Colonic mucosa (tissue), 4 donors: ENCODE results near the gene PRMT1. TPM values are rescaled to one million over a fixed set of nuclear protein-coding genes. Genes with fewer than 3 reads are reported as not detected.

Experiments used
- DNase-seq: peaks from one replicate; pipeline ENCODE4 v3.0.0-alpha.2; 2020
- H3K27ac ChIP-seq: fragments of 200-600 bp; one replicate; pipeline ENCODE4 v1.8.0; 2021
- H3K27me3 ChIP-seq: fragments of 200-600 bp; one replicate; pipeline ENCODE4 v1.8.0; 2021
- H3K36me3 ChIP-seq: fragments of 200-600 bp; one replicate; pipeline ENCODE4 v1.8.0; 2021
- H3K4me1 ChIP-seq: fragments of 200-600 bp; one replicate; pipeline ENCODE4 v1.8.0; 2021; ENCODE audit warnings: mild to moderate bottlenecking
- H3K4me3 ChIP-seq: fragments of 200-600 bp; one replicate; pipeline ENCODE4 v1.8.0; 2021
- H3K9ac ChIP-seq, 2 donors: one replicate each; pipeline ENCODE4 v1.7.0; 2013; ENCODE audit warnings: control low read depth in 2 of 2, low read depth in 2 of 2, low read length in 2 of 2
- H3K9me3 ChIP-seq: fragments of 200-600 bp; one replicate; pipeline ENCODE4 v1.8.0; 2021
- CTCF ChIP-seq: fragments of 200-600 bp; IDR thresholded peaks from one replicate; pipeline ENCODE4 v1.8.0; 2022; ENCODE audit warnings: antibody characterized with exemption, mild to moderate bottlenecking
- intact Hi-C: fragments of 100-400 bp; cut with DNase I; formaldehyde crosslinking; loops from one replicate; pipeline ENCODE4 v1.14.1; 2022
- total RNA-seq, 2 donors: library from RNA; stranded (reverse); fragmentation: NEBNext Ultra II Directional in 1 of 2; extraction: Animal tissue kit (Norgen Biotek cat#: 25700) in 1 of 2; gene quantifications; one replicate each; pipeline ENCODE4 v1.2.1, GENCODE V29; 2021
- donor health status: healthy.
- donor health status: DM: no; HTN: no; CAD: no.
- donor health status: DM: no; HTN: no; CAD: no.

The PRMT1 gene
- total RNA-seq, 2 donors from 2014 or later = 81.3 to 177 TPM

GRCh38 chr19:49669516-49669915 is 7.6 kb upstream of the PRMT1 start:
- peaks cover 7% of the 10 kb centered on the region for H3K4me1 ChIP-seq
- no peak for DNase-seq
- H3K27me3 ChIP-seq = no peaks in the 10 kb centered on the region
- TF ChIP-seq CTCF = no peak
- H3K27ac ChIP-seq = no peak overlapping the region
- H3K36me3 ChIP-seq = no peaks in the 10 kb centered on the region
- intact Hi-C loops = no loop called here
- H3K4me3 ChIP-seq = no peak overlapping the region
- H3K9me3 ChIP-seq = no peaks in the 10 kb centered on the region
- H3K9ac ChIP-seq = no peak overlapping the region

- H3K27ac ChIP-seq = peak overlapping the region; percentile 24
- H3K4me1 ChIP-seq = no peaks in the 10 kb centered on the region
- peak; percentile 86 for TF ChIP-seq CTCF
- H3K36me3 ChIP-seq = no peaks in the 10 kb centered on the region
- no peaks in the 10 kb centered on the region for H3K9me3 ChIP-seq
- intact Hi-C loops = loop anchor here (5.0 kb wide), 2 partner anchors 95 to 165 kb away; no protein-coding TSS in a partner anchor
- no peaks in the 10 kb centered on the region for H3K27me3 ChIP-seq
- no peak overlapping the region for H3K4me3 ChIP-seq
- H3K9ac ChIP-seq = peak overlapping the region; percentile 37 to 61
- peak; percentile 84 for DNase-seq
These were observed 4.7 kb upstream of the PRMT1 start for GRCh38 chr19:49672131-49672919.

GRCh38 chr19:49676136-49676783 is 811 bp upstream of the PRMT1 start:
- H3K4me3 ChIP-seq = peak overlapping the region; percentile 29
- no peaks in the 10 kb centered on the region for H3K27me3 ChIP-seq
- TF ChIP-seq CTCF = no peak
- peak; percentile 90 for DNase-seq
- peak overlapping the region; percentile 88 for H3K27ac ChIP-seq
- intact Hi-C loops = no loop called here
- no peaks in the 10 kb centered on the region for H3K36me3 ChIP-seq
- H3K9ac ChIP-seq = peak overlapping the region; percentile 28 to 81
- H3K4me1 ChIP-seq = peaks cover 12% of the 10 kb centered on the region
- H3K9me3 ChIP-seq = no peaks in the 10 kb centered on the region

GRCh38 chr19:49676784-49677230 is 264 bp upstream of the PRMT1 start:
- intact Hi-C loops = no loop called here
- H3K4me3 ChIP-seq = peak overlapping the region; percentile 66
- H3K9ac ChIP-seq = peak overlapping the region; percentile 82 to 97
- H3K36me3 ChIP-seq = no peaks in the 10 kb centered on the region
- peaks cover 12% of the 10 kb centered on the region for H3K4me1 ChIP-seq
- H3K9me3 ChIP-seq = no peaks in the 10 kb centered on the region
- DNase-seq = peak; percentile 100
- peak overlapping the region; percentile 88 for H3K27ac ChIP-seq
- no peaks in the 10 kb centered on the region for H3K27me3 ChIP-seq
- no peak for TF ChIP-seq CTCF

GRCh38 chr19:49677901-49678674 is 1.0 kb downstream of the PRMT1 start:
- Histone ChIP-seq H3K4me1 (peaks cover 12% of the 10 kb centered on the region), H3K27me3 (no peaks in the 10 kb centered on the region), H3K36me3 (no peaks in the 10 kb centered on the region), H3K9ac (peak overlapping the region; percentile 82 to 97), H3K4me3 (peak overlapping the region; percentile 66), H3K27ac (peak overlapping the region; percentile 88), H3K9me3 (no peaks in the 10 kb centered on the region)
- intact Hi-C loops = no loop called here
- TF ChIP-seq CTCF = peak; percentile 39
- DNase-seq = peak; percentile 86
